Ramos (cell line): ENCODE measurements around the gene RAB31.
"Not testable (repeated sequence)": the region's sequence is repeated elsewhere in the genome, so short reads cannot be mapped to it uniquely, and the experiment has no call there.

ENCODE experiments used
- in situ Hi-C: fragments of 300-500 bp; cut with MboI; formaldehyde crosslinking; loops from one replicate; pipeline ENCODE4 v1.14.3; 2022; ENCODE audit warnings: low sequenced_read_pairs; ENCODE audit not compliant: unreplicated experiment

RAB31 gene, protein sequence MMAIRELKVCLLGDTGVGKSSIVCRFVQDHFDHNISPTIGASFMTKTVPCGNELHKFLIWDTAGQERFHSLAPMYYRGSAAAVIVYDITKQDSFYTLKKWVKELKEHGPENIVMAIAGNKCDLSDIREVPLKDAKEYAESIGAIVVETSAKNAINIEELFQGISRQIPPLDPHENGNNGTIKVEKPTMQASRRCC

DNA sequence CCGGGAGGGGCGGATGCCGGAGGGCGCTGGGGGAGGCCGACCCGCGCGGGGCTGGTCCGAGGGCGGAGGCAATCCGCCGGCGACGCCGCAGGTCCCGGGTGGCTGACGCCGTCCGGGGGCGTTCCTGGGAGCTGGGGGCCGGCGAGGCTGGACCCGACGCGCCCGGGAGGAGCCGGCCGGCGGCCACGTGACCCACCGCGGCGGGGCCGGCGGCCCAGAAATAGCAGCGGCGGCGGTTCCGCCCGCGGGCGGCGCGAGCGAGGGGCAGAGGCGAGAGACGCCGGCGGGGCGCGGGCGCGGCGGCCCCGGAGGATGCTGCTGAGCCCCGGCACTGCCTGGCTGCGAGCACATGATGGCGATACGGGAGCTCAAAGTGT is at the start of gene RAB31:
Gene RAB31 (plus strand): TSS at position 245 of the 377 bp plus-strand sequence. CDS start 105 bp downstream, at position 350.
- in situ Hi-C loops: loop anchor here (25.0 kb wide), 1 partner anchor 104 kb away; no protein-coding TSS in a partner anchor

DNA sequence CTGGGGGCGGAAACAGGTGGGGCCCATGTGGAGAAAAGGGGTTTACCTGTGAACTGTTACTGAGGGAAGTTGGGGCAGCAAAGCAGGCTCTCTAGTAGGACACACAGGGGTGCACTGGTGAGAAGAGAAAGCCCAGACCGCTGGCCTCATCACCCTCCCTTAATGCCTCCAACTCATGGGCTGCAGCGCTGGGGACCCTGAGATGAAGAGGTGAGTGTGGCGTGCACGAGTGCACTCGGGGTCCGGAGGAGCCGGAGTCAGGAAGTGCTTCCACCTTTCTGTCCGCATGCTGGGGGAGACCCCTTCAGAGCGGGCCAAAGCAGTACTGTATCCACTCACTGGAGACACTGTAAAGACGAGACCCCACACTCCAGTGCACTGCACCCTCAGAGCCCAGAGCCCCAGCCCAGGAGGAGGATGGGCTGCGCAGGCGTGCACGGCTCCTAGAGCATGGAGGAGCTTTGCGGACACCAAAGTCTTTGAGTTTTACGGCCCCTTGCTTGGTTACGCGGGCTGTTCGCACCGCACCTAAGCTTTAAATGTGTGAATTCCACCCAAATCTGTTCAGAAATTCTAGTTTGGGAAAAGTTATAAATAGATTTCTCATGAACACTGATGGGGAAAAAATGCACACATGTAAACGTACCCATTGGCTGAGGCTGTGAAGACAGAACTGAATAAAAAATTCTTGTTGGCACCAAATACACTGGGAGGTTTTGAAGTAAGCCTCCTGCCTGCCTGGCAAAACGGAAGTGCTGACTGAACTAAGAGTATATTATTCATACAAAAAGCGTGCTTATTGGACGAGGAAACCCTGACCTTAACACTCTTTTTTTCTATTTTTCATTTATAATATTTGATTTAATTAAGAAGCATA is 48.4 kb upstream of the RAB31 start:
- in situ Hi-C loops: no loop called here

DNA sequence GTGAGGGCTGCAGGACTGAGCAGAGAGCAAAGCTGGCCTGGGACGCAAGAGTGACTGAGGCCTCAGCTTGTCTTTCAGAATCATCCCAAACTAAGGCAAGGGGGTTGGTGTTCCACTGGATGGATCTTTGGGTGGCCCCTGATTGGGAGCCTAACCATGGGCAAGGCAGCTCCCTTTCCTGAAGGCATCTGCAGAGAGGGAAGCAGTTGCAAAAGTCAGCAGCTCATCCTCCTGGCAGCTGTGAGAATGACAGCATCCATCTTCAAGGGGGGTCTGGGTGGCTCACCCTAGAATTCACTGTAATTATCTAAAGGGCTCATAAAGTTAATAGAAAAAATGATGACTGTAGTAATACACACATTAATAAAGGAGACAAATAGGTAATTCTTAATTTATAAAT is 46.5 kb upstream of the RAB31 start:
- in situ Hi-C loops: no loop called here

DNA sequence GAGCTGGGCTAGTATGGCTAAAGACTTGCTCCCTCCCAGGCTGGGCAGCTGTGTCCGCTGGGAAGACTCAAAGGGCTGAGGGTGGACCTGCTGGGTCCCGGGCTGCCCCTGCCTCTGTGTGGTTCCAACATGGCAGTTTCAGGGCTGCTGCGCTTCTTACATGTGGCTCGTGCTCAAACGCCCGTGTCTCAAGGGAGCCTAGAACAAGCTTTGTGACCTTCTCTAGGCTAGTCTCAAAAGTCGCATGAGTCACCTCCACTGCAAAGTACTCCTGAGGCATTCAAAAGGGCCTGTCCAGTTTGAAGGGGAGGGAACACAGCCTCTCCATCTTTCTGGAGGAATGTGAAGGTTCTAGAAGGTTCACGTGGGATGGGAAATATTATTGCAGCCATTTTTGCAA is 44.7 kb upstream of the RAB31 start:
- in situ Hi-C loops: no loop called here

DNA sequence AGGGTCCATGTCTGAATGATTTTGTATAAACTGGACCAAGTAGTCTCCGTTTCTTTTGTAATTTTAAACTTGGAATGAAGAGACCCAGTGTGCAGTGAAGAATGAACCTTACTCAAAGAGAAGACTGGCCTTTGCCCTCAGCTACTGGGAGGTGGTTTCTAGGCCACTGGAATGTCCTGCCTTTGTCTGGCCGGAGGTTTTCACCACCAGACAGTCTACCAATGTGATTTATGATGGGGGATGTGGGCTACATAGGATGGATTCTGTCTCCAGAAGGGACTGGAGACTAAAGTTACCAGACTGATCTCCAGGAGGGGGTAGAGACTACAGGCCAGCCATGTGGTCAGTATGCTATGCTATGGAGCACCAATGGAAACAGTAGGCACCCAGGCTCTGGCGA is 42.8 kb upstream of the RAB31 start:
- in situ Hi-C loops: no loop called here

DNA sequence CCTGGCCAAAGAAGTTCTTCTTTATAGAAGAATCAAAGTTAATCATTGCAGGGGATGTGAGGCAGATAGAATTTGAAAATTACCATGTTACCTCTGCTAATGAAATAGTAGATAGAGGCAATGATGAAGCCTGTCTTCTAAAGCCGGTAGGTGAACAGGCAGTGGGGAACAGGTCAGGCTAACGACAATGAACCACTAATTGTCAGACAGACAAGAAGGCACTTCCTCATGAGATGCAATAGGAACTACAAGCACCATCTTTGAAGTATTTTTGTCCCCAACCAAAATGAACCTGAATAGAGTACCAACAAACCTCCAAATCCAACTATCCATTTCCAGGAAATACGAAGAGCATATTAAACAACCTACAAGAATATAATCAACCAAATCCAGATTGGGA is 41.6 kb upstream of the RAB31 start:
- in situ Hi-C loops: no loop called here

DNA sequence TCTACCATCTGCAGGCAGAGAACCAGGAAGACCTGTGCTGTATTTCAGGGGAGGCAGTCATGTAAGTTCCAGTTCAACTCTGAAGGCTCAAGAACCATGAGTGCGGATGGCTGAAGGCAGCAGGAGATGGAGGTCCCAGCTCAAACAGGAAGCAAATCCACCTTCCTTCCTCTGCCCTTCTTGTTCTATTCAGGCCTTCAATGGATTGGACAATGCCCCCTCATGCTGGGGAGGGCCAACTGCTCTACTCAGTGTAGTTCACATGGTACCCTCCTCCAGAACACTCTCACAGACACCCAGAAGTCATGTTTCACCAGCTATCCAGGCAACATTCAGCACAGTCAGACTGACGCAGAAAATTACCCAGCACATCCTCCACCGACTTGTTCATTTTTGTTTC is 39.1 kb upstream of the RAB31 start:
- in situ Hi-C loops: no loop called here

DNA sequence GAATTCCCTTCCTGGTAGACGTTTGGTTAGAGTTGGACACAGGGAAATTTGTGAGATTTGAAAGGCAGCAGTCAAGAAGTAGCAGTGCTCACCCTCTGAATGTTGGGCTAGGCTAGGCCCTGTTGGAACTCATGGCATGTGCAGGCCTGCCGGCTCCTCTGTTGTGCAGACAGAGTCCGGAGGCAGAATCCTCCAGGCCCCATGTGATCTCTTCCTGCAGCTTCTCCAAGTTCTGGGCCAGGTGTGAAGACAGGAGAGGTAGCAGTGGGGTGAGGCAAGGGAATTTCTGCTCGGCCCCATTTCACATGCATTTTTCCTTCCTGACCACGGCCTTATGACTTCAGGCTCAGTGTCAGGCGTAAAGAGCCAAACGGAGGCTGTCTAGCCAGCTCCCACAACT is 36.9 kb upstream of the RAB31 start:
- in situ Hi-C loops: no loop called here

DNA sequence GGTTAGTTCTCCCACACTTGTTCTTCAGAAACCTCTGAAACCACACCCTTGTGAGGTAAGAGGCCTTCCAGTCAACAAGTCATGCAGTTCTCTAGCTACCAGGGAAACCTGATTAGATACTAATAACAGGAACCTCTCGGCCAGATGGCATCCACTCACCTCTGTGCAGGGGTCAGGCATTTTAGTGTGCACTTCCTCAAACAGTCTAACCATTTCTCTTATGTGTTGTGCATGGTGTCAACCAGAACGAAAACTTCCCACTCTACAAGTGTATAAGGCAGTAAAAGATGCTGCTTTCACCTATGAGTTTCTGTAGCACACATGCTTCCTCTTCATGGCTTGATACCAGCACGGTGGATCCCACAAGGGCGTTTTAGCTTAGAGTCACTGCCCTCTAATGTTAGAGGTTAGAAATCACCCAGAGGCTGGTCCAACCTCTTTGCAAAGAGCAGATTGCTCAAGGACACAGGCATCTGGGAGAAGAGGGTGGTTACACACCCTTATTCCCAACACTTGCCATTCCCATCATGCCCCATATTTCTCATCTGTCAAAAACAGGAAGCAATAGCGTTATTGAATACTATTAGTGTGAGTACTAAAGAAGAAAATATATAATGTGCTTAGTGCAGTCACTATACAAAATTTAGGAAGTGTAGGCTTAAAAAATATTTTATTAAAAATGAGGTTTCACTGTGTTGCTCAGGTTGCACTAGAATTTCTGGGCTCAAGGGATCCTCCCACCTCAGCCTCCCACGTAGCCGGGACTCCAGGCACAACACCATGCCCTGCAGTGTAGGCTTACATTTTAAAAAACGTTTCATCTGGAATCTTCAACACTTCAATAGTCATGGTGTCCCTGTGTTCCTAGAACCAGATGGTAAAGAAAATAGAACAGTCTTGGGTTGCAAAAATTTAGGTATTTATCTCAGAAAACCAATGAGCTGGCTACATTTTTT is 34.5 kb upstream of the RAB31 start:
- in situ Hi-C loops: no loop called here

DNA sequence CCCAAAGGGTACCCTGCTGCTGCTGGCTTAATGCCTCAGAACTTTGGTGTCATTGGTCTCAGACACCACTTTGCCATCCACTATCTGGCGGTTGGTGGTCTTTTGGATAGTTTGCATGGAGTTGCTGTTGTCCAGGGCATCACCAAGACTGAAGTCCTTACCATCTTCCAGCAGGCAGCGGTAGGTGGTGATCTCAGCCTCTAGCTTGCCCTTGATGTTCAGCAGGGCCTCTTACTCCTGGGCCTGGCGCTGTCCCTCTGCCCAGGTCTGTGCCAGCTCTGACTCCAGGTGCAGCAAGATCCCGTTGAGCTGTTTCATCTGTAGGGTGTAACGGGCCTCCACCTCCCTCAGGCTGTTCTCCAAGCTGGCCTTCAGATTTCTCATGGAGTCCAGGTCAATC is 29.9 kb upstream of the RAB31 start:
- in situ Hi-C loops: not testable (repeated sequence)

DNA sequence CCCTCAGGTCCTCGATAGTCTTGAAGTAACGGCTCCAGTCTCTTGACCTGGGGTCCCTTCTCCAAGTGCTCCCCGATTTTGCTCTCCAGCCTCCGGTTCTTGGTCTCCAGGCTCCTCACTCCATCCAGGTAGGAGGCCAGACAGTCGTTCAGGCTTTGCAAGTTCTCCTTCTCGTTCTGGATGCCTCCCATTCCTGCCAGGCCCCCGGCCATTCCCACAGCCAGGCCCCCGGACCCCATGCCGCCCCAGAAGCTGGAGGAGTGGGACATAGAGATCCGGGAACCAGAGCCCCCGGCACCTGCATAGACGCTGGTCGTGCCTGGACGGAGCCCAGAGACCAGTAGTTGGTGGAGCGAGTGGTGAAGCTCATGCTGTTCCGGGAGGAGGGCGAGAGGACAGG is 29.0 kb upstream of the RAB31 start:
- in situ Hi-C loops: no loop called here

DNA sequence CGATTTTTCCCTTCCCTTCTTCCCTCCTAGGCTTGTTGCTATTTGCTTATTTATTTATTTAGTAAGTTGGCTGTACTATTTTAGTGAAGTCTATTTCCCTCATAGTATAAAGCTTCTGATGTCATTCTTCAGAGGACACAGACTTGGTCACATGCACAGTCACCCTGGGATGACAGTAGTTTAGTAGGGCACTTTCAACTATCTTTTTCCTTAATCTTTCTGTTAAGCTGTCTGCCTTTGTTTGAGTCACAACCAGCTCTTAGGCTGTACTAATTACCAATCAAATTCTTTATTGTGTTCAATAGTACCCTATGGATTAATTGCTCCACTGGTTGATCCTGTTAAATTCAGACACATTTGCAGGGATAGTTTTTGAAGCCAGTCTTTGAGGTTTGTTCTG is 26.9 kb upstream of the RAB31 start:
- in situ Hi-C loops: no loop called here

DNA sequence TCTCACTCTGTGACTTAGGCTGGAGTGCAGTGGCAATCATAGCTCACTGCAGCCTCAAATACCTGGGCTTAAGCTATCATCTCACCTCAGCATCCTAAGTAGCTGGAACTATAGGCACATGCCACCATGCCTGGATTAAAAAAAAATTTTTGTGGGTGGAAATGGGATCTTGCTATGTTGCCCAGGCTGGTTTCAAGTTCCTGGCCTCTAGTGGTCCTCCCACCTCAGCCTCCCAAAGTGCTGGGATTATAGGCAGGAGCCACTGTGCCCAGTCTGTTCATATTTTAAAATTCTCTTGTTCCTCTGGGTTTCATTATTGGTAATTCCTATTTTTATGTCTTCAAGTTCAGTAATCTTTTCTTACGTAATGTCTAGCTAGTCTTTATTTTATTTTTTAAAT is 25.5 kb upstream of the RAB31 start:
- in situ Hi-C loops: no loop called here

DNA sequence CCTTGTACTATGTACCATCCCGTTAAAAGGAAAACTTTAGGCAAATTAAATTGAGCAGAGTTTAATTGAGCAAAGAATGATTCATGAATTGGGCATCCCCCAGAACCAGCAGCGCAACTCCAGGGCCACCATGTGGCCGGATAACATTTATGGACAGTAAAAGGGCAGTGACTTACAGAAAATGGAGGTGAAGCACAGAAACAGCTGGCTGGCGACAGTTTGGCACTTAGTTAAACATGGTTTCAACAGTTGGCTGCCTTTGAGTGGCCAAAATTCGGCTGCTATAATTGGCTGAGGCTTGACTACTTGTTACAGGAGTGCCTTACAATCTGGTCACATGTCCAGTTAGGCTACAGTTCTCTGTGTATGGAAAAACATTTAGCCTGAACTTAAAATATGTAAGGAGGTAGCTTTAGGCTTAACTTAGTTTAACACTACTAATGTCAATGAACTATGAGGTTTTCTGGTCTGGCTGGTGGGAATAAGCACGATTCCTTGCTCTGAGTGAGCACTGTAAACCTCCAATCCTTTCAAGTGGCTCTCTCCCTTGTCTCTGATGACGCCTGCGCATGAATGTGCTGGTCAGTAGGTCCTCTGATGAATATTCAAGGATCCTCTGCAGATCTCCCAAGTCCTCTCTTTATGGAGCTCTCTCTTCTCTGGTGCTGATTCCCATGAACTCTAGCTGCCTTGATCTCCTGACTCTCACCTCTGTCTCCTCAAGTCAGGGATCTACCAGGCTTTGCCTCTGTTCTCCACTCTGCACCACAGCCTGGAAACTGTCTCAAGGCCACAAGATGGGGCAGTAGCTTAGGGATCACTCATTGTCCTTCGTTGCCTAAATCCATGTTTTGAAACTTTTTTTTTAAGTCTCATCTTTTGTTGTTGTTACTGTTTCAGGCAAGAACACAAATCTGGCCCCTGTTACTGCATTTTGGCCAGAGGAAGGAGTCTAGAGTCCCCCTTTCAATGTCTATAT is 24.4 kb upstream of the RAB31 start:
- in situ Hi-C loops: no loop called here

DNA sequence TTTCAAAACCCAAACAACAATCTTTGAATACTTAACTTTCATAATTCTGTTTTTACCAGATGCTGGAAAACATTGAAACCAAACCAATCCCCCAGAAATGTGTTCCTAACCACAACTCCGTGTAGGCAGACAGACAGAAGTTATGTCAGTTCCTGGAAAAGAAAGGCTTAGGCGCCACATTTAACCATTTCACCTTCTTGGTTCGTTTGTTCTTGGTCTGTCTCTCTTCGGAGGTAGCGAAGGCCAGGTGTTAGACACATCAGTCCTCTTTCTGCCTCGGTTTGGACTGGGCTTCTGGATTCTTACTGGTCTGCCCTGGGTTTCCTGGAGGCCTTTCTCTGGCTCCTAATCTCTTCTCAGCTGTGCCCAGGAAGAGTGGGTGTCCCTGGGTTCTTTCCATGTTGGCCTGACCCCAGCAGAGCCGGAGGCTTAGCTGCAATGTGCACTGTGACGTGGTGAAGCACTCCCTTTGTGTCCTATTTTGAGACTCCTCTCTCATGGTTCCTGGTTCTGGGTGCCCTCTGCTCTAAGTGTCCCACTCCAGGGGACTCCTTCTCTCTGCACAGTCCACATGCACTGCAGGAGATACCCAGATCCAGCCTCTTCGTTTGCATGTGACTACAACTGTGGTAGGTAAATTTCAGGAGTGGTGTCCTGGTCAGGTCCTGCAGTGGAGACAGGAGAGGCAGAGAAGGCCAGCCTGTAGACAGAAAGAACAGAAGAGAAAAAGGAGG is 23.1 kb upstream of the RAB31 start:
- in situ Hi-C loops: no loop called here

DNA sequence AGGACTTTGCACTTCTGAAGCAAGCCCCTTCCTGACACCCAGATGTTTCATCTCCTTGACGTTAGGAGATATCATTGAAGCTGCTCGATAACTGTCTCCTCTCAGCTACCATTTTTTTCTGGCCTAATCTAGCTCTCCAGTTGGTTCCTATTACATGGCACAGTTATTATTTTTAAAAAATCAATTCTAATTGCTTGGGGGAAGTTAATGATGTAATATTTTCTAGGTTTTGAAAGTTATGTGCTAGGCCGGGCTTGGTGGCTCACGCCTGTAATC is 22.5 kb upstream of the RAB31 start:
- in situ Hi-C loops: no loop called here

DNA sequence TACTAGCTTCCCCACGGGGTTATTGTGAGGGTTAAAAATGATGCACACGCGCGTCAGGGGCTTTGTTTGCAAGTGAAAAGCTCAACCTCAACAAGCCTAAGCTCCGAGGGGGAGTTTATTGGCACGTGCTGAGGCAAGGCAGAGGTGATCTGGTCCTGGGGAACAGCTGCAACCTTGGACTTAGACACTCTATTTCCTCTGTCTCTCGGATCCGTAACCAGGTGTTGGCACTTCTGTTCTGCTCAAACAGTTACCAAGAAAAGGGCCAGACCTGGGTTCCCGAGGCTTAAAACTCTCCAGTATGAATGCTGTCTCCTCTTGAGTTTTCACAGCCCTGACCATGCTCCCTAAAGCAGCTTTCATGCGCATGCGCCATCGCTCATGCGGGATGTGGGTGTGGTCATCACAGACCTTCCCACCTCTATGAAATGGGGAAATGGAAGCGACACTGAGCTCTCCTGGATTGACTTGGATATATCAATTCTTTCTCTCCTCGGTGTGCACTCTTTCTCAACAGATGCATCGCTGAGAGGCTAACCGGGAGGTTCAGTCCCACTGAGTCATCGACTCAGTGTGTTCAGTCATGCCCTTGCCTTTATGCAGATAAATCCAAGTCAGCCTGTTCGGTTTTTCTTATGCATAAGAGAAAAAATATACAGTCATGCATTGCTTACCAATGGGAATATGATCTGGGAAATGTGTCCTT is 19.9 kb upstream of the RAB31 start:
- in situ Hi-C loops: no loop called here

DNA sequence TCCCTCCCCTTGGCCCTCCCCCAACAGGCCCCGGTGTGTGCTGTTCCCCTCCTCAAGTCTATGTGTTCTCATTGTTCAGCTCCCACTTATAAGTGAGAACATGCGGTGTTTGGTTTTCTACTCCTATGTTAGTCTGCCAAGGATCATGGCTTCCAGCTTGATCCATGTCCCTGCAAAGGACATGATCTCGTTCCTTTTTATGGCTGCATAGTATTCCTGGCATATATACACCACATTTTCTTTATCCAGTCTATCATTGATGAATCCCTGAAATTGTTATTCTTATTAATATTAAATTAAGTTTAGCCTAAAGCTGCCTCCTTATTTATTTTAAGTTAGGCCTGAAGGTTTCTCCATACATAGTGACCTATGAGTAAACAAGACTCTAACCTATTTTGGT is 18.8 kb upstream of the RAB31 start:
- in situ Hi-C loops: no loop called here
